Measurements from ENCODE around the gene PRM3.

Gene PRM3

DNA sequence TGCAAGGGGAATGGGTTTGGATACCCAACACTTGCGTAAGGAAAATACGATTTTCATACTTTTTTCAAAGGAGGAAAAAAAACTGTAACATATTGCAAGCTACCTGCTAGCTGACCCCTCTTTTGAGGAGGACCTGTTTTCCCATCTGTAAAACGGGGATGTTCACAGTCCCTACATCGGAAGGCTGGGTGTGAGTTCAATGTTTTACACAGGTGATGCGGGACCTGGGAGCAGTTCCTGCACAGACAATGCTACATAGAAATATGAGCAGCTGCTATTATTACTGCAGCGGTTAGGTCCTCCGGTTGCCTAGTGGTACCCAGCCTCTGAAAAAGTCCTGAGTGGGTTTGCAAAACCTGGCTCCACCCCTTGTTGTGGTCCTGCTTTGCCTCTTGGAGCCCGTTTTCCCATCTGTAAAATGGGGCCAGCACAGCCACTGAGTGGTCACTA is 20.9 kb downstream of the PRM3 start:
- peaks cover 33% of the 10 kb centered on the region for H3K4me1 ChIP-seq (ENCODE audit: control insufficient read depth, insufficient read depth, low read length, poor library complexity, severe bottlenecking)
- H3K27me3 ChIP-seq (replicated peaks; ENCODE audit: control insufficient read depth, insufficient read depth, low read length, poor library complexity, severe bottlenecking) = no peaks in the 10 kb centered on the region
- H3K4me3 ChIP-seq (ENCODE audit: insufficient read depth, low read depth, low read length, poor library complexity, severe bottlenecking) = peak overlapping the region; percentile 5
- H3K9me3 ChIP-seq (ENCODE audit: control insufficient read depth, low read length) = no peaks in the 10 kb centered on the region
- peak overlapping the region; percentile 79 for H3K27ac ChIP-seq (ENCODE audit: insufficient read depth, low read length, poor library complexity, severe bottlenecking)
- DNase-seq = no peak
- H3K36me3 ChIP-seq (ENCODE audit: control insufficient read depth, insufficient read depth, low read length) = no peaks in the 10 kb centered on the region

DNA sequence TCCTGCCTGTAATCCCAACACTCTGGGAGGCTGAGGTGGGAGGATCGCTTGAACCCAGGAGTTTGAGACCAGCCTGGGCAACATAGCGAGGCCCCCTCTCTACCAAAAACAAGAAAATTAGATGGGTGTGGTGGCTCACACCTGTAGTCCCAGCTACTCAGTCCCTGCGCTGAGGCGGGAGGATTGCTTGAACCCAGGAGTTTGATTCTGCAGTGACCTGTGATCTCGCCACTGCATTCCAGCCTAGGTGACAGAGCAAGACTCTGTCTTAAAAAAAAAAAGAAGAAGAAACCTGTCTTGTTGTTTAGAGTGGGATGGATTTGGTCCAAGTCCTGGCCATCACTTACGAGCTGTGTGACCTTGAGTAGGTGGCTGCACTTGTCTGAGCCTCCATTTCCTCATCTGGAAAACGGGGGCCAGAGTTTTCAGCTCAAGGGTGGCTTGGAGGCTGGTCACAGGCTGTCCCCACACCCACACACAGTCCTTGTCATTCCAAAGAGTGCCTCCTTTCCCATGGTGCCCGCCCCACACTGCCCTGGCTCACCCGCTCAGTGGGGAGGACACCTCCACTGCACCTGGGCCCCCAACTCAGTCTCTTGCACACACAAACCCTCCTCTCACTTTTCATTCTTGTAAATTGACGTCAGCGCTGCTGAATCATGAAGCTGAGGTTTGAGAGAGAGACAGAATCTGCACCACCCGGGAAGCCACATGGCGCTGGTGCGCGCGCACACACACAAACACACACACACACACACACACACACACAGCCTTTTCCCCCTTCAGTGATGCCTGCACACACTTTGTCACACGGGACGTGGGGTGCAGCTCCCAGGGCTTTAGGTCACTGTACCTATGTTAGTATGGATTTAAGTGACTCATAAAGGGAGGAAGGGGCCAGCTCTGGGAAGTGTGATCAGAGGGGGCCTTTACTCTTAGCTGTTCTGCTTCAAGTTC is 21.6 kb downstream of the PRM3 start:
- H3K4me3 ChIP-seq (ENCODE audit: insufficient read depth, low read depth, low read length, poor library complexity, severe bottlenecking) = peak overlapping the region; percentile 5
- H3K36me3 ChIP-seq (ENCODE audit: control insufficient read depth, insufficient read depth, low read length) = no peaks in the 10 kb centered on the region
- peak; percentile 49 to 68 (median 64) for DNase-seq
- H3K4me1 ChIP-seq (ENCODE audit: control insufficient read depth, insufficient read depth, low read length, poor library complexity, severe bottlenecking) = peaks cover 26% of the 10 kb centered on the region
- H3K27me3 ChIP-seq (replicated peaks; ENCODE audit: control insufficient read depth, insufficient read depth, low read length, poor library complexity, severe bottlenecking) = no peaks in the 10 kb centered on the region
- H3K27ac ChIP-seq (ENCODE audit: insufficient read depth, low read length, poor library complexity, severe bottlenecking) = peak overlapping the region; percentile 79
- no peaks in the 10 kb centered on the region for H3K9me3 ChIP-seq (ENCODE audit: control insufficient read depth, low read length)

DNA sequence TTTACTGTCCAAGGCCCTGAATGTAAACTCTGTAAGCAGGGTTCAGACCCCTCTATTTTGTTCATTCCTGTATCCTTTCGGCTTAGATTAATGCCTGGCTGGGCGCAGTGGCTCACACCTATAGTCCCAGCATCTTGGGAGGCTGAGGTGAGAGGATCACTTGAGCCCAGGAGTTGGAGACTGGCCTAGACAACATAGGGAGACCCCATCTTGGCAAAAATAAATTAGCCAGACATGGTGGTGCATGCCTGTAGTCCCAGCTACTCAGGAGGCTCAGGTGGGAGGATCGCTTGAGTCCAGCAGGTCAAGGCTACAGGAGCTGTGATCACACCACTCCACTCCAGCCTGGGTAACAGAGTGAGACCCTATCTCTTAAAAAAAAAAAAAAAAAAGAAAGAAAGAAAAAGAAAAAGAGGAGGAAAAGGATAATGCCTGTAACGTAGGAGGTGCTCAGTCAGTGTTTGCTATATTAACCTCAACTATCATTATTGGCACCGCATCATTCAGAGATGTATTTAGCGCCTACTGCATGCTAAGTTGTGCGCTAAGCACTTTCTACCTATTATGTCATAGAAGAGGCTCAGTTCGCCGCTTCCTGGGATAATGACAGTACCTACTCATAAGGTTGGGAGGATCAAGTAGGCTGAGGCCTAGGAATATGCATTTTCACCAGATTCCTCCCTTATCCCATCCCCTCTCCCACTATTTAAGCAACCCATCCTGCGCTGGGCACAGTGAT is 22.5 kb downstream of the PRM3 start:
- H3K4me3 ChIP-seq (ENCODE audit: insufficient read depth, low read depth, low read length, poor library complexity, severe bottlenecking) = no peak overlapping the region
- peaks cover 23% of the 10 kb centered on the region for H3K4me1 ChIP-seq (ENCODE audit: control insufficient read depth, insufficient read depth, low read length, poor library complexity, severe bottlenecking)
- H3K36me3 ChIP-seq (ENCODE audit: control insufficient read depth, insufficient read depth, low read length) = no peaks in the 10 kb centered on the region
- DNase-seq = no peak
- H3K27ac ChIP-seq (ENCODE audit: insufficient read depth, low read length, poor library complexity, severe bottlenecking) = peak overlapping the region; percentile 49
- H3K9me3 ChIP-seq (ENCODE audit: control insufficient read depth, low read length) = no peaks in the 10 kb centered on the region
- H3K27me3 ChIP-seq (replicated peaks; ENCODE audit: control insufficient read depth, insufficient read depth, low read length, poor library complexity, severe bottlenecking) = no peaks in the 10 kb centered on the region

DNA sequence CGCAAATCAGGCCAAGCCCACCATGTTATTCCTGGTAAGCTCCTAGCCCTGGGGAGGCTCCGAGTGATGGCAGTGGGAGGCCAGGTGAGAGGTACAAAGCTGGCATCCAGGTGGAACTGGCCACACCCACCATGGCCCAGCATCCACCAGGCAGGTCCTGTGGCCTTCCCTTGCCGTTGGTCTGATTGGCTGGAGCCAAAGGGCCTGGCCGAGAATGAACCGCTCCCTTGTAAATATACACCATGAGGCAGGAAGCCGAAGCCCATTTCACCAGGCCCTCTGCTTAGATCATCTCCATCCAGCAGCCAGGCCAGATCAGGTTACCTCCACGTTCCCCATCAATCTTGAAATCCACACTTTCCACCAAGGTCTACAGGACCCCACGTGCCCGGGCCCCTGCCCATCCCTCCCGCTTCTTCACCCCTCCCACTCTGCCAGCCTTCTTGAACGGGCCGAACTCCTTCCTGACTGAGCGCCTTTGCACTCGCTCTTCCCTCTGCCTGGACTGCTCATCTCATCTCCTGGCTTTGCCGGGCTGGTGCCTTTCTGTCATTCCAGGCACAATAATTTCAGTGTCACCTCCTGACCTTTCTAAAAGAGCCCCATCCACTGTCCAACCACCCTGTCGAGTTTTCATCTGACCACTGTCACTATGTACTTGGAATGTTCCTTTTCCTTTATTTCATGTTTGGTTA is 23.2 kb downstream of the PRM3 start:
- H3K36me3 ChIP-seq (ENCODE audit: control insufficient read depth, insufficient read depth, low read length) = no peaks in the 10 kb centered on the region
- no peak for DNase-seq

DNA sequence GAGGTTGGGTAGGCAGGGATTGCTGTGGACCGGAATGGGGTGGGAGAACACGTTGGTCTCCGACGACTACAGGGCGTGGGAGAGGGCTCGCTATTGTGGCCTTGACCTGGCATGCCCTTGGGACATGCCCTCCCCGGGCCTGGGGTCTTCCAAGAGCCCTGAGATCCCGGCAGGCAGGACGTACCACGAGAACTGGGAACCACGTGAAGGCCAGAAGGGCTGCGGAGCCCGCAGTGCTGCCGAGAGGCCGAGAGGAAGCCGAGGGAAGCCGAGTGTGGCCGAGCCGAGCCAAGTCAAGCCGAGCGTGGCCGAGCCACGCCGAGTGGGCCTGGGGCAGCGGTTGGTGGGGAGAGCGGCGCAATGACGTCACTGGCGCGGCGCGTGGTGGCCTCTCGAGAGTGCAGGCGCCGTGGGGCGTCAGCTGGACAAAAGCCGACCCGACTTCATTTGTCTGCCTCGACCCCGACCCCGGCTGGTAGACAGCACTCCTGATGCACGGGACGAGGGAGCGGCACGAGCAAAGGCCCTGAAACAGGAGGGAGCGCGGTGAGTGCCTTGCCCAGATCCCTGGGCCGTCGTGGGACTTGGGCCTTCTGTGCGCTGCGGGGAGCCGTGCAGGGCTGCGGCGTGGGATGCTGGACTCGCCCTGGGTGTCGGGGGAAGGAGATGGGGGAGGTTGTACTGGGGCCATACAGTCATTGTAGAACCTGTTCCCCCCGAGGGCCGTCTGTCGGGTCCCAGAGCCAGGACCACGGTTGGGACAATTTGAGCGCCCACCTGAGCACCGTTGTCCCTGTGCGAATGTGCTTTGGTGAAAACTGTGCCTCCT is 24.0 kb downstream of the PRM3 start:
- Histone ChIP-seq H3K27ac (ENCODE audit: insufficient read depth, low read length, poor library complexity, severe bottlenecking) (no peak overlapping the region), H3K4me3 (ENCODE audit: insufficient read depth, low read depth, low read length, poor library complexity, severe bottlenecking) (no peak overlapping the region), H3K36me3 (ENCODE audit: control insufficient read depth, insufficient read depth, low read length) (no peaks in the 10 kb centered on the region), H3K9me3 (ENCODE audit: control insufficient read depth, low read length) (no peaks in the 10 kb centered on the region), H3K4me1 (ENCODE audit: control insufficient read depth, insufficient read depth, low read length, poor library complexity, severe bottlenecking) (peaks cover 23% of the 10 kb centered on the region), H3K27me3 (replicated peaks; ENCODE audit: control insufficient read depth, insufficient read depth, low read length, poor library complexity, severe bottlenecking) (no peaks in the 10 kb centered on the region)
- DNase-seq = no peak

More for the DNA sequence above, 23.2 kb downstream of the PRM3 start:
- Histone ChIP-seq H3K4me1 (ENCODE audit: control insufficient read depth, insufficient read depth, low read length, poor library complexity, severe bottlenecking) (peaks cover 23% of the 10 kb centered on the region), H3K27ac (ENCODE audit: insufficient read depth, low read length, poor library complexity, severe bottlenecking) (no peak overlapping the region), H3K9me3 (ENCODE audit: control insufficient read depth, low read length) (no peaks in the 10 kb centered on the region), H3K27me3 (replicated peaks; ENCODE audit: control insufficient read depth, insufficient read depth, low read length, poor library complexity, severe bottlenecking) (no peaks in the 10 kb centered on the region), H3K4me3 (ENCODE audit: insufficient read depth, low read depth, low read length, poor library complexity, severe bottlenecking) (no peak overlapping the region)

DNA sequence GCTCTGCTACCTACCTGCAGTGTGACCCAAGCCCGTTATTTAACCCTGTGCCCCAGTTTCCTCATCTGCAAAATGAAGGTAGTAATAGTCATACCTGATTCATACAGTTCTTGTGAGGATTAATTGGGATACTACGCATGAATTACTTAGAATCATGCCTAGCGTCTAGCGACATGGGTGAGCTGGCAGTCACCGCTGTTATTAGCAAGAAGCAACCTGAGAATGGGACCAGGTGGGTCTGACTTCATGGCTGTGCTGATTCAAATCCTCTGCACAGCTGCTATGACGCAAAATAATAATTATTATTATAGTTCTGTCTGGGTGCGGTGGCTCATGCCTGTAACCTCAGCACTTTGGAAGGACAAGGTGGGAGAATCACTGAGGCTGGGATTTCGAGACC is 25.3 kb downstream of the PRM3 start:
- Histone ChIP-seq H3K36me3 (ENCODE audit: control insufficient read depth, insufficient read depth, low read length) (no peaks in the 10 kb centered on the region), H3K27me3 (replicated peaks; ENCODE audit: control insufficient read depth, insufficient read depth, low read length, poor library complexity, severe bottlenecking) (no peaks in the 10 kb centered on the region), H3K4me3 (ENCODE audit: insufficient read depth, low read depth, low read length, poor library complexity, severe bottlenecking) (no peak overlapping the region), H3K9me3 (ENCODE audit: control insufficient read depth, low read length) (no peaks in the 10 kb centered on the region), H3K27ac (ENCODE audit: insufficient read depth, low read length, poor library complexity, severe bottlenecking) (no peak overlapping the region), H3K4me1 (ENCODE audit: control insufficient read depth, insufficient read depth, low read length, poor library complexity, severe bottlenecking) (peaks cover 14% of the 10 kb centered on the region)
- no peak for DNase-seq

DNA sequence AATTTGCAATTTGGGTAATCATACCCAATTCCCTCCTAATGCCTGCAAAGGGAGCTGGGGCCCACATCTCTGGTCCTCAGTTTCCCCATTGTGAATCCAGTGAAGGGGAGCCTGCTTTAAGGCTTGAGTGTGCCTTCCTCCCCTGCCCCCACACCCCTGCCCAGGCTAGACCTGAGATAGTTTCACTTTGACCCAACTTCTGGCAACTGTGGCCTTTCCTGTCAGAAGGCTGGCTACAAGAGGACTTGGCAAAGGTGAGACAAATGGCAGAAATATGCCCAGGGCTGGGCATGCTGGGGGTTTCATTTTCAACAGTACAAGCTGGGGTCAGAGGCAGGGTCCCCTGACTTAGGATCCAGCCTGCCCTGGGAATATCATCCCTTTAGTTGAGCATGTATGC is 27.4 kb downstream of the PRM3 start:
- Histone ChIP-seq H3K9me3 (ENCODE audit: control insufficient read depth, low read length) (no peaks in the 10 kb centered on the region), H3K4me3 (ENCODE audit: insufficient read depth, low read depth, low read length, poor library complexity, severe bottlenecking) (no peak overlapping the region), H3K4me1 (ENCODE audit: control insufficient read depth, insufficient read depth, low read length, poor library complexity, severe bottlenecking) (peaks cover 2% of the 10 kb centered on the region), H3K27ac (ENCODE audit: insufficient read depth, low read length, poor library complexity, severe bottlenecking) (no peak overlapping the region), H3K27me3 (replicated peaks; ENCODE audit: control insufficient read depth, insufficient read depth, low read length, poor library complexity, severe bottlenecking) (no peaks in the 10 kb centered on the region), H3K36me3 (ENCODE audit: control insufficient read depth, insufficient read depth, low read length) (no peaks in the 10 kb centered on the region)
- no peak for DNase-seq

DNA sequence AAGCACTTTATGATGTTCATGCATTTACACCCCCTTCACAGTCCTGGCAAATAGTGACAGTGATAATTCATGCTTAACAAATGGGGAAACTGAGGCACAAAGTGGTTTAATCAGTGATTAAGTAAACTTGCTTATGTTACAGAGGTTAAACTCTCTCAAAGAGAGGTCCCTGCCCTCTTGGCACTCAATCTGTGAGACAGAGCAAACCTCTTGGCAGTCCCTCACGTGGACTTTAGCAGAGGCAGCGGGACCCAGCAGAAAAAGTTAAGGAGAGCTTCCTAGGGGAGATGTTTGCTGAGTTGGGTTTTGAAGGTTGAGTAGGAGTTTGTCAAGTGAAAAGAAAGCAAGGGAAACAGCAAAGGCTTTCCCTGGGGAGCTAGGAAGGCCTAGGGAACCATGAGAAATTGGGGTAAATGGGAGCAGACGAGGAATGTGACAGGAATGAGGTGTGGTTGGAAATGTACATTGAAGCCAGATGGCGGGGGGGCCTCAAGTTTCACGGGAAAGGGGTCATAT is 28.1 kb downstream of the PRM3 start:
- Histone ChIP-seq H3K4me1 (ENCODE audit: control insufficient read depth, insufficient read depth, low read length, poor library complexity, severe bottlenecking) (peaks cover 8% of the 10 kb centered on the region), H3K36me3 (ENCODE audit: control insufficient read depth, insufficient read depth, low read length) (no peaks in the 10 kb centered on the region), H3K27ac (ENCODE audit: insufficient read depth, low read length, poor library complexity, severe bottlenecking) (no peak overlapping the region), H3K9me3 (ENCODE audit: control insufficient read depth, low read length) (no peaks in the 10 kb centered on the region), H3K4me3 (ENCODE audit: insufficient read depth, low read depth, low read length, poor library complexity, severe bottlenecking) (no peak overlapping the region), H3K27me3 (replicated peaks; ENCODE audit: control insufficient read depth, insufficient read depth, low read length, poor library complexity, severe bottlenecking) (no peaks in the 10 kb centered on the region)
- no peak for DNase-seq

DNA sequence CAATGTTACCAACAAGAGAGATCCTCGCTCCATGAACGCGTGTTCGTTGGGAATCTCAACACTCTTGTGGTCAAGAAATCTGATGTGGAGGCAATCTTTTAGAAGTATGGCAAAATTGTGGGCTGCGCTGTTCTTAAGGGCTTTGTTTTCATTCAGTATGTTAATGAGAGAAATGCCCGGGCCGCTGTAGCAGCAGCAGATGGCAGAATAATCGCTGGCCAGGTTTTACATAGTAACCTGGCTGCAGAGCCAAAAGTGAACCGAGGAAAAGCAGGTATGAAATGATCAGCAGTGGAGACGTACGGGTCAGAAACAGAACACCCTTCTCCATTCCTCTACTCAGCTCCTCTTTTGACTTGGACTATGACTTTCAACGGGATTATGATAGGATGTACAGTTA is 30.8 kb downstream of the PRM3 start:
- Histone ChIP-seq H3K4me3 (ENCODE audit: insufficient read depth, low read depth, low read length, poor library complexity, severe bottlenecking) (no peak overlapping the region), H3K9me3 (ENCODE audit: control insufficient read depth, low read length) (no peaks in the 10 kb centered on the region), H3K4me1 (ENCODE audit: control insufficient read depth, insufficient read depth, low read length, poor library complexity, severe bottlenecking) (peaks cover 11% of the 10 kb centered on the region), H3K27me3 (replicated peaks; ENCODE audit: control insufficient read depth, insufficient read depth, low read length, poor library complexity, severe bottlenecking) (no peaks in the 10 kb centered on the region), H3K27ac (ENCODE audit: insufficient read depth, low read length, poor library complexity, severe bottlenecking) (no peak overlapping the region), H3K36me3 (ENCODE audit: control insufficient read depth, insufficient read depth, low read length) (no peaks in the 10 kb centered on the region)
- DNase-seq = no peak

Data from effector memory CD4-positive, alpha-beta T cell (primary cell).